Stimulated activated CD4-positive, alpha-beta T cell treated with anti-CD3 and anti-CD28 coated beads, TNF-alpha, amount 100 ng/mL, for 4 hours (primary cell): ENCODE measurements around the gene MIR17HG.
"Not testable (repeated sequence)": the region's sequence is repeated elsewhere in the genome, so short reads cannot be mapped to it uniquely, and the experiment has no call there.

Experiments
- DNase-seq, 3 experiments: peaks; one replicate each; pipeline ENCODE4 v3.0.0-alpha.2; 2020; ENCODE audit warnings: low read depth in 3 of 3

Gene MIR17HG

GRCh38 chr13:91347202-91347995, at the start of gene MIR17HG:
TSS of gene MIR17HG (plus strand) at chr13:91347687.
- peak; percentile 83 to 86 (median 85) for DNase-seq

GRCh38 chr13:91298060-91298459, 49.4 kb upstream of the MIR17HG start:
- DNase-seq: no peak

GRCh38 chr13:91302111-91302510, 45.4 kb upstream of the MIR17HG start:
- no peak for DNase-seq

- DNase-seq: no peak
These were observed 44.5 kb upstream of the MIR17HG start for GRCh38 chr13:91303031-91303430.

GRCh38 chr13:91304741-91305140, 42.7 kb upstream of the MIR17HG start:
- DNase-seq: no peak

GRCh38 chr13:91305652-91306051, 41.8 kb upstream of the MIR17HG start:
- DNase-seq: no peak

- DNase-seq: no peak
These were observed 39.6 kb upstream of the MIR17HG start for GRCh38 chr13:91307887-91308286.

- DNase-seq: no peak
These were observed 39.2 kb upstream of the MIR17HG start for GRCh38 chr13:91308299-91308698.

GRCh38 chr13:91311491-91311890, 36.0 kb upstream of the MIR17HG start:
- no peak for DNase-seq

- DNase-seq: no peak
These were observed 35.2 kb upstream of the MIR17HG start for GRCh38 chr13:91312324-91312723.

- no peak for DNase-seq
These were observed 34.4 kb upstream of the MIR17HG start for GRCh38 chr13:91313103-91313502.

GRCh38 chr13:91313581-91313980, 33.9 kb upstream of the MIR17HG start:
- no peak for DNase-seq

- DNase-seq: no peak
These were observed 32.6 kb upstream of the MIR17HG start for GRCh38 chr13:91314888-91315287.

- no peak for DNase-seq
These were observed 28.6 kb upstream of the MIR17HG start for GRCh38 chr13:91318886-91319285.

GRCh38 chr13:91319996-91320395, 27.5 kb upstream of the MIR17HG start:
- DNase-seq: no peak

GRCh38 chr13:91320990-91321389, 26.5 kb upstream of the MIR17HG start:
- DNase-seq: not testable (repeated sequence)

GRCh38 chr13:91323349-91323748, 24.1 kb upstream of the MIR17HG start:
- no peak for DNase-seq

- no peak for DNase-seq
These were observed 21.3 kb upstream of the MIR17HG start for GRCh38 chr13:91326146-91326545.

- no peak for DNase-seq
These were observed 18.8 kb upstream of the MIR17HG start for GRCh38 chr13:91328726-91329125.

- no peak for DNase-seq
These were observed 17.8 kb upstream of the MIR17HG start for GRCh38 chr13:91329733-91330132.

- no peak for DNase-seq
These were observed 16.2 kb upstream of the MIR17HG start for GRCh38 chr13:91331047-91331915.

GRCh38 chr13:91346062-91346461, 1.4 kb upstream of the MIR17HG start:
- DNase-seq: no peak

- peak; percentile 11 to 35 (median 18) for DNase-seq
These were observed 661 bp upstream of the MIR17HG start for GRCh38 chr13:91346850-91347201.
